ENCODE data around the gene TET3. TPM values are rescaled to one million over a fixed set of nuclear protein-coding genes. Genes with fewer than 3 reads are reported as not detected.

The TET3 gene
- total RNA-seq, 5 donors from 2014 or later (not counting 1 experiment from before 2014, with no cell fraction given): 22.5 to 32.2 (median 26.8) TPM

DNA sequence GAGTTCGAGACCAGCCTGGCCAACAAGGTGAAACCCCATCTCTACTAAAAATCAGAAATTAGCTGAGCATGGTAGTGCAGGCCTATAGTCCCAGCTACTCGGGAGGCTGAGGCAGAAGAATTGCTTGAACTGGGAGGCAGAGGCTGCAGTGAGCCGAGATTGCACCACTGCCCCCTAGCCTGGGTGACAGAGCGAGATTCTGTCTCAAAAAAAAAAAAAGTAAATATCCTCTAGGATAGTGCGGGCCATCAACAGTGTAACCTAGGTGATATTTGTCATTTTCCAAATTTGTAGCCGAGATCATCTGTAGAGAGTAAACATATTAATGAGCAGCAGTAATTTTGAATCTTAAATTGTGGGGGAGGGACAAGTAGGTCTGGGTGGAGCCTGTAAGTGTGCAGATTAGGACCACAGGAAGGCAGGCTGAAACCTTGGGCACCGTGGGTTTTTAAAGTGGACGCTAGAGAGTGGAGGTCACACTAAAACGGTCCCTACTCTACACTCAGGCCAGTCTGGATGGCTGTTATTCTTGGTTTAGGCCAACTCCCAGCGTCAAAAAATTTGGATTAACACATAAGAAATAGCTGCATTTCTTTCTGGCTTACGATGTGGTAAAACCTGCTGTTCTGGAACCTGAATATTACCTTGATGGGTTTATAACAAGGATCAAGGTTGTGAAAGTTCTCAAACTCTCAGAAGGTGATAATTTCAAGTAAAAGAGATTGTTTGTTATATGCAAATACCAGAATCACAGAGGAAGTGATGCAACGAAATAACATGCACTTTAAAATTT, 22.7 kb upstream of the TET3 start:
- DNase-seq (no peak), ATAC-seq (replicated peaks in 1 of 4) (no peak)
- Mint-ChIP-seq H3K27me3 (no peaks in the 10 kb centered on the region), H3K4me3 (no peak overlapping the region), H3K4me1 (peaks cover 23 to 26% (median 24%) of the 10 kb centered on the region in 3 donors), H3K36me3 (peaks cover 38% of the 10 kb centered on the region), H3K9me3 (peaks cover 2 to 7% (median 7%) of the 10 kb centered on the region in 3 donors), H3K27ac (no peak overlapping the region)
- POLR2A ChIA-PET: no interaction called here
- CTCF ChIA-PET: no interaction called here
- 93% methylated on average over 4 of the region's 12 CpGs for WGBS (ENCODE audit: insufficient coverage)
- no peaks in the 10 kb centered on the region for H3K27me3 ChIP-seq (replicated peaks in 1 of 2; ENCODE audit: control insufficient read depth in 2 of 2, extremely low read depth in 1 of 2, insufficient read depth in 2 of 2, low read length in 1 of 2)
- no peaks in the 10 kb centered on the region for H3K9me3 ChIP-seq
- H3K27ac ChIP-seq (ENCODE audit: low read length): no peak overlapping the region
- peaks cover 0 to 4% of the 10 kb centered on the region in 2 experiments for H3K4me1 ChIP-seq (ENCODE audit: control insufficient read depth in 1 of 2, extremely low read depth in 1 of 2, insufficient read depth in 2 of 2, low read length in 2 of 2)
- H3K4me3 ChIP-seq (ENCODE audit: control insufficient read depth in 1 of 2, extremely low read depth in 1 of 2, low read length in 1 of 2): no peak overlapping the region
- H3K36me3 ChIP-seq (ENCODE audit: control insufficient read depth in 2 of 2, extremely low read depth in 1 of 2, insufficient read depth in 1 of 2, low read length in 1 of 2): peaks cover 8 to 27% of the 10 kb centered on the region in 2 donors

- no peaks in the 10 kb centered on the region for H3K9me3 ChIP-seq
- no peak overlapping the region for H3K27ac Mint-ChIP-seq
- H3K4me3 ChIP-seq (ENCODE audit: control insufficient read depth in 1 of 2, extremely low read depth in 1 of 2, low read length in 1 of 2): no peak overlapping the region
- DNase-seq: no peak
- peaks cover 0 to 8% of the 10 kb centered on the region in 2 experiments for H3K4me1 ChIP-seq (ENCODE audit: control insufficient read depth in 1 of 2, extremely low read depth in 1 of 2, insufficient read depth in 2 of 2, low read length in 2 of 2)
- ChIA-PET POLR2A (interaction anchor here (0.7 kb wide), 2 partner anchors 56 to 165 kb away, joined by 7 to 10 read pairs; no protein-coding TSS in a partner anchor), CTCF (interaction anchor here in 1 of 2 donors (0.6 kb wide), 1 partner anchor 106 kb away, joined by 3 read pairs; no protein-coding TSS in a partner anchor)
- H3K4me1 Mint-ChIP-seq: peaks cover 25 to 30% (median 29%) of the 10 kb centered on the region in 3 donors
- 50% methylated on average over 2 of the region's 5 CpGs for WGBS (ENCODE audit: insufficient coverage)
- H3K4me3 Mint-ChIP-seq: no peak overlapping the region
- peaks cover 8 to 22% of the 10 kb centered on the region in 2 donors for H3K36me3 ChIP-seq (ENCODE audit: control insufficient read depth in 2 of 2, extremely low read depth in 1 of 2, insufficient read depth in 1 of 2, low read length in 1 of 2)
- H3K27ac ChIP-seq (ENCODE audit: low read length): no peak overlapping the region
- H3K36me3 Mint-ChIP-seq: peaks cover 34% of the 10 kb centered on the region
- no peaks in the 10 kb centered on the region for H3K27me3 Mint-ChIP-seq
- peaks cover 2 to 7% (median 7%) of the 10 kb centered on the region in 3 donors for H3K9me3 Mint-ChIP-seq
- no peak for ATAC-seq (replicated peaks in 1 of 4)
- no peaks in the 10 kb centered on the region for H3K27me3 ChIP-seq (replicated peaks in 1 of 2; ENCODE audit: control insufficient read depth in 2 of 2, extremely low read depth in 1 of 2, insufficient read depth in 2 of 2, low read length in 1 of 2)
These were observed 21.9 kb upstream of the TET3 start for GRCh38 chr2:73962798-73963197.

- Histone ChIP-seq H3K4me1 (ENCODE audit: control insufficient read depth in 1 of 2, extremely low read depth in 1 of 2, insufficient read depth in 2 of 2, low read length in 2 of 2) (peaks cover 6 to 15% of the 10 kb centered on the region in 2 experiments), H3K9me3 (no peaks in the 10 kb centered on the region), H3K27ac (ENCODE audit: low read length) (no peak overlapping the region), H3K4me3 (ENCODE audit: control insufficient read depth in 1 of 2, extremely low read depth in 1 of 2, low read length in 1 of 2) (no peak overlapping the region), H3K27me3 (replicated peaks in 1 of 2; ENCODE audit: control insufficient read depth in 2 of 2, extremely low read depth in 1 of 2, insufficient read depth in 2 of 2, low read length in 1 of 2) (no peaks in the 10 kb centered on the region), H3K36me3 (ENCODE audit: control insufficient read depth in 2 of 2, extremely low read depth in 1 of 2, insufficient read depth in 1 of 2, low read length in 1 of 2) (peaks cover 8 to 14% of the 10 kb centered on the region in 2 donors)
- peaks cover 2 to 7% (median 7%) of the 10 kb centered on the region in 3 donors for H3K9me3 Mint-ChIP-seq
- H3K36me3 Mint-ChIP-seq: peaks cover 26% of the 10 kb centered on the region
- H3K27me3 Mint-ChIP-seq: no peaks in the 10 kb centered on the region
- H3K27ac Mint-ChIP-seq: peak overlapping the region; percentile 1 to 49
- 14% methylated on average over 10 of the region's 13 CpGs for WGBS (ENCODE audit: insufficient coverage)
- POLR2A ChIA-PET: interaction anchor here (0.6 to 0.7 kb wide), 3 partner anchors 55 to 164 kb away, joined by 7 to 10 read pairs (median 9); no protein-coding TSS in a partner anchor
- peaks cover 30 to 38% (median 32%) of the 10 kb centered on the region in 3 donors for H3K4me1 Mint-ChIP-seq
- H3K4me3 Mint-ChIP-seq: no peak overlapping the region
- ATAC-seq (replicated peaks in 1 of 4) (peak in 2 of 4 experiments; percentile 19 to 63), DNase-seq (no peak)
- CTCF ChIA-PET: interaction anchor here (0.6 to 0.7 kb wide), 2 partner anchors 106 to 360 kb away, joined by 3 to 5 read pairs; no protein-coding TSS in a partner anchor
These were observed 21.2 kb upstream of the TET3 start for GRCh38 chr2:73963385-73964120.

GRCh38 chr2:73964223-73964622, 20.5 kb upstream of the TET3 start:
- Mint-ChIP-seq H3K4me1 (peaks cover 36 to 39% (median 36%) of the 10 kb centered on the region in 3 donors), H3K4me3 (no peak overlapping the region), H3K36me3 (peaks cover 20% of the 10 kb centered on the region), H3K27ac (peak overlapping the region in 1 of 2 donors; percentile 49), H3K9me3 (peaks cover 2 to 7% (median 7%) of the 10 kb centered on the region in 3 donors), H3K27me3 (no peaks in the 10 kb centered on the region)
- H3K9me3 ChIP-seq: no peaks in the 10 kb centered on the region
- H3K4me1 ChIP-seq (ENCODE audit: control insufficient read depth in 1 of 2, extremely low read depth in 1 of 2, insufficient read depth in 2 of 2, low read length in 2 of 2): peaks cover 8 to 15% of the 10 kb centered on the region in 2 experiments
- POLR2A ChIA-PET: interaction anchor here in 1 of 2 donors (0.7 kb wide), 1 partner anchor 43 kb away, joined by 4 read pairs; no protein-coding TSS in a partner anchor
- H3K27me3 ChIP-seq (replicated peaks in 1 of 2; ENCODE audit: control insufficient read depth in 2 of 2, extremely low read depth in 1 of 2, insufficient read depth in 2 of 2, low read length in 1 of 2): no peaks in the 10 kb centered on the region
- no peak for ATAC-seq (replicated peaks in 1 of 4)
- WGBS (ENCODE audit: insufficient coverage): 13% methylated on average over 2 of the region's 2 CpGs
- H3K36me3 ChIP-seq (ENCODE audit: control insufficient read depth in 2 of 2, extremely low read depth in 1 of 2, insufficient read depth in 1 of 2, low read length in 1 of 2): peaks cover 8% of the 10 kb centered on the region in 2 donors
- CTCF ChIA-PET: interaction anchor here (0.6 to 0.7 kb wide), 2 partner anchors 19 to 360 kb away, joined by 3 to 5 read pairs; no protein-coding TSS in a partner anchor
- no peak overlapping the region for H3K4me3 ChIP-seq (ENCODE audit: control insufficient read depth in 1 of 2, extremely low read depth in 1 of 2, low read length in 1 of 2)
- no peak for DNase-seq
- H3K27ac ChIP-seq (ENCODE audit: low read length): no peak overlapping the region

GRCh38 chr2:73965053-73965452, 19.7 kb upstream of the TET3 start:
- Mint-ChIP-seq H3K36me3 (peaks cover 13% of the 10 kb centered on the region), H3K4me3 (no peak overlapping the region), H3K9me3 (peaks cover 2 to 7% (median 7%) of the 10 kb centered on the region in 3 donors), H3K4me1 (peaks cover 44 to 47% (median 45%) of the 10 kb centered on the region in 3 donors), H3K27me3 (no peaks in the 10 kb centered on the region), H3K27ac (no peak overlapping the region)
- no peaks in the 10 kb centered on the region for H3K27me3 ChIP-seq (replicated peaks in 1 of 2; ENCODE audit: control insufficient read depth in 2 of 2, extremely low read depth in 1 of 2, insufficient read depth in 2 of 2, low read length in 1 of 2)
- no peak for ATAC-seq (replicated peaks in 1 of 4)
- no peaks in the 10 kb centered on the region for H3K9me3 ChIP-seq
- WGBS (ENCODE audit: insufficient coverage): no CpG with 5 or more reads among the region's 3 CpGs
- no peak for DNase-seq
- H3K27ac ChIP-seq (ENCODE audit: low read length): no peak overlapping the region
- no peak overlapping the region for H3K4me3 ChIP-seq (ENCODE audit: control insufficient read depth in 1 of 2, extremely low read depth in 1 of 2, low read length in 1 of 2)
- POLR2A ChIA-PET: no interaction called here
- CTCF ChIA-PET: interaction anchor here in 1 of 2 donors (0.8 kb wide), 1 partner anchor 137 kb away, joined by 3 read pairs; the partner anchor contains the start of gene STAMBP
- H3K36me3 ChIP-seq (ENCODE audit: control insufficient read depth in 2 of 2, extremely low read depth in 1 of 2, insufficient read depth in 1 of 2, low read length in 1 of 2): peaks cover 0 to 8% of the 10 kb centered on the region in 2 donors
- peaks cover 16 to 22% of the 10 kb centered on the region in 2 experiments for H3K4me1 ChIP-seq (ENCODE audit: control insufficient read depth in 1 of 2, extremely low read depth in 1 of 2, insufficient read depth in 2 of 2, low read length in 2 of 2)
